ENCODE measurements around the gene CCSER1.

Gene CCSER1

GRCh38 chr4:90127223-90127705 is at the start of gene CCSER1:
Gene CCSER1 (plus strand): TSS chr4:90127394.
- no peak for DNase-seq

- DNase-seq = no peak
Observed at GRCh38 chr4:90078440-90078839, 48.8 kb upstream of the CCSER1 start.

GRCh38 chr4:90080116-90080515 is 47.1 kb upstream of the CCSER1 start:
- DNase-seq = no peak

GRCh38 chr4:90081432-90082144 is 45.6 kb upstream of the CCSER1 start:
- no peak for DNase-seq

GRCh38 chr4:90082449-90082848 is 44.7 kb upstream of the CCSER1 start:
- no peak for DNase-seq

- DNase-seq = no peak
Observed at GRCh38 chr4:90084277-90084966, 42.8 kb upstream of the CCSER1 start.

- no peak for DNase-seq
Observed at GRCh38 chr4:90084967-90085295, 42.3 kb upstream of the CCSER1 start.

GRCh38 chr4:90093526-90093925 is 33.7 kb upstream of the CCSER1 start:
- DNase-seq = no peak

- no peak for DNase-seq
Observed at GRCh38 chr4:90095000-90095399, 32.2 kb upstream of the CCSER1 start.

- DNase-seq = no peak
Observed at GRCh38 chr4:90099812-90100211, 27.4 kb upstream of the CCSER1 start.

- DNase-seq = no peak
Observed at GRCh38 chr4:90103991-90104390, 23.2 kb upstream of the CCSER1 start.

GRCh38 chr4:90105274-90105673 is 21.9 kb upstream of the CCSER1 start:
- no peak for DNase-seq

GRCh38 chr4:90112715-90113114 is 14.5 kb upstream of the CCSER1 start:
- DNase-seq = no peak

GRCh38 chr4:90113881-90114457 is 13.2 kb upstream of the CCSER1 start:
- no peak for DNase-seq

- DNase-seq = no peak
Observed at GRCh38 chr4:90118527-90119195, 8.5 kb upstream of the CCSER1 start.

GRCh38 chr4:90120037-90120436 is 7.2 kb upstream of the CCSER1 start:
- DNase-seq = no peak

- DNase-seq = no peak
Observed at GRCh38 chr4:90120815-90121214, 6.4 kb upstream of the CCSER1 start.

GRCh38 chr4:90121676-90122354 is 5.4 kb upstream of the CCSER1 start:
- no peak for DNase-seq

GRCh38 chr4:90122355-90122748 is 4.8 kb upstream of the CCSER1 start:
- DNase-seq = no peak

GRCh38 chr4:90124276-90124675 is 2.9 kb upstream of the CCSER1 start:
- no peak for DNase-seq

- DNase-seq = no peak
Observed at GRCh38 chr4:90126805-90127204, 389 bp upstream of the CCSER1 start.

GRCh38 chr4:90127706-90128345 is 632 bp downstream of the CCSER1 start:
- no peak for DNase-seq
